ENCODE results near the gene IER2.

GRCh38 chr19:13176345-13176744, 26.1 kb downstream of the IER2 start:
- TF ChIP-seq CTCF (IDR thresholded peaks at IDR 0.05 in 8 of 11, conservative IDR thresholded peaks at IDR 0.05 in 3 of 11) (no peak), POLR2AphosphoS5 (IDR thresholded peaks at IDR 0.05) (no peak)

Measured in spleen (tissue), 7 donors.